Occipital lobe (tissue), 2 donors: ENCODE data around the gene FHOD1. TPM values are rescaled to one million over a fixed set of nuclear protein-coding genes. Genes with fewer than 3 reads are reported as not detected.

Experiments used
- small RNA-seq: library from RNA; depleted of rRNA; stranded (forward); fragments of <200 nt; gene quantifications from one replicate; pipeline ENCODE3, GENCODE V24; 2014
- total RNA-seq: library from RNA; depleted of rRNA; stranded (reverse); fragments of >200 nt; gene quantifications from one replicate; pipeline ENCODE4 v1.2.3, GENCODE V29; 2014

The FHOD1 gene
- total RNA-seq, 1 donor from 2014 or later, result 2.5 TPM

Small RNA genes lying within 50 kb of the gene (small RNA-seq; reads per million reads assigned to genes)
- gene MIR328, result 6.7 reads per million, percentile 91 among the genes with 10 or more reads in this experiment

Other genes starting within 250 kb of the FHOD1 start
- 65.4 TPM for gene CBFB, start 218.3 kb downstream of the FHOD1 start, total RNA-seq
- gene PHAF1, start 137.5 kb downstream of the FHOD1 start, total RNA-seq, result 19.8 TPM
- 1.2 TPM for gene B3GNT9, start 96.5 kb downstream of the FHOD1 start, total RNA-seq
- gene TRADD, start 87.6 kb downstream of the FHOD1 start, total RNA-seq, result 1.2 TPM
- 2.0 TPM for gene FBXL8, start 87.5 kb downstream of the FHOD1 start, total RNA-seq
- gene HSF4, start 82.7 kb downstream of the FHOD1 start, total RNA-seq, result 5.1 TPM
- gene NOL3, start 76.9 kb downstream of the FHOD1 start, total RNA-seq, result 4.1 TPM
- 49.1 TPM for gene MATCAP1, start 63.5 kb downstream of the FHOD1 start, total RNA-seq
- 0.47 TPM for gene EXOC3L1, start 57.3 kb downstream of the FHOD1 start, total RNA-seq
- 17.8 TPM for gene E2F4, start 55.3 kb downstream of the FHOD1 start, total RNA-seq
- gene ELMO3, start 48.4 kb downstream of the FHOD1 start, total RNA-seq, result 0.16 TPM
- gene TMEM208, start 20.4 kb downstream of the FHOD1 start, total RNA-seq, result 14.7 TPM
- gene SLC9A5, start 1.5 kb upstream of the FHOD1 start, total RNA-seq, result 1.2 TPM
- gene PLEKHG4, start 32.1 kb upstream of the FHOD1 start, total RNA-seq, result 2.3 TPM
- gene KCTD19, start 79.3 kb upstream of the FHOD1 start, total RNA-seq, result 0.31 TPM
- gene LRRC36, start 79.3 kb upstream of the FHOD1 start, total RNA-seq, result 1.4 TPM
- 2.3 TPM for gene TPPP3, start 146.0 kb upstream of the FHOD1 start, total RNA-seq
- 2.3 TPM for gene ZDHHC1, start 169.0 kb upstream of the FHOD1 start, total RNA-seq
- gene HSD11B2, start 183.6 kb upstream of the FHOD1 start, total RNA-seq, result not detected
- 63.0 TPM for gene ATP6V0D1, start 233.7 kb upstream of the FHOD1 start, total RNA-seq
- gene AGRP, start 236.1 kb upstream of the FHOD1 start, total RNA-seq, result not detected